Measurements from ENCODE around the gene DHRS1. TPM values are rescaled to one million over a fixed set of nuclear protein-coding genes. Genes with fewer than 3 reads are reported as not detected.
A peak's percentile ranks its signal among the peaks of the same experiment; 100 is the strongest.

DHRS1 gene
- total and polyA plus RNA-seq, 2 of the 4 experiments (the other 2 are of a cell fraction), result 15.8 to 38.6 TPM

- Histone ChIP-seq H2AFZ (replicated peaks; ENCODE audit: low read length, poor library complexity) (no peak overlapping the region), H3K9me3 (ENCODE audit: control insufficient read depth, insufficient read depth, low read length) (no peaks in the 10 kb centered on the region), H3K79me1 (ENCODE audit: low read depth in 1 of 2, low read length in 2 of 2) (no peaks in the 10 kb centered on the region), H2BK5ac (ENCODE audit: low read depth, low read length, poor library complexity, severe bottlenecking) (no peak overlapping the region), H4K5ac (ENCODE audit: low read depth, low read length) (no peak overlapping the region), H3K4me1 (ENCODE audit: control insufficient read depth, insufficient read depth, low read length) (no peaks in the 10 kb centered on the region), H2BK120ac (ENCODE audit: low read depth, low read length) (no peak overlapping the region), H2AK9ac (replicated peaks; ENCODE audit: low read depth, low read length, poor library complexity) (peak overlapping the region; percentile 65), H2BK20ac (ENCODE audit: low read depth, low read length) (no peak overlapping the region), H2AK5ac (ENCODE audit: low read depth, low read length) (no peak overlapping the region), H3K27ac (ENCODE audit: insufficient read depth, low read length) (no peak overlapping the region), H3K27me3 (ENCODE audit: control insufficient read depth, insufficient read depth, low read length) (peaks cover 41% of the 10 kb centered on the region), H4K20me1 (ENCODE audit: insufficient read depth, low read length) (no peaks in the 10 kb centered on the region), H4K8ac (ENCODE audit: low read depth in 2 of 2, low read length in 2 of 2) (no peak overlapping the region), H3K9ac (ENCODE audit: low read depth, low read length) (no peak overlapping the region), H3K18ac (ENCODE audit: low read depth, low read length) (no peak overlapping the region), H3K9me1 (ENCODE audit: insufficient read depth, low read length) (no peaks in the 10 kb centered on the region; the same call in 1 of the 2 replicates), H3K56ac (ENCODE audit: extremely low read depth, insufficient read depth, low read length) (no peak overlapping the region), H4K91ac (ENCODE audit: insufficient read depth, low read depth, low read length) (no peak overlapping the region), H3K4me2 (ENCODE audit: low read depth, low read length) (no peak overlapping the region), H2BK15ac (ENCODE audit: low read depth, low read length) (no peak overlapping the region), H3K14ac (replicated peaks; ENCODE audit: low read depth, low read length) (no peak overlapping the region), H3K23ac (ENCODE audit: low read depth, low read length) (no peak overlapping the region), H3K4me3 (ENCODE audit: insufficient read depth, low read depth, low read length) (no peak overlapping the region), H3K4ac (ENCODE audit: low read depth, low read length) (no peak overlapping the region), H3K36me3 (ENCODE audit: control insufficient read depth, insufficient read depth, low read length) (no peaks in the 10 kb centered on the region)
- WGBS, 2 experiments (ENCODE audit: extremely low coverage in 2 of 2, insufficient read length in 1 of 2), result 78% methylated on average over 1 of the region's 5 CpGs; no CpG with 5 or more reads in 1 of the 2 experiments
- intact Hi-C loops (cut with micrococcal nuclease), result no loop called here
- TF ChIP-seq MXI1 (IDR thresholded peaks at IDR 0.05; ENCODE audit: borderline replicate concordance, low read depth, low read length) (no peak), SMC3 (IDR thresholded peaks at IDR 0.05; ENCODE audit: low read depth, low read length) (no peak), CTCF (conservative IDR thresholded peaks at IDR 0.05; ENCODE audit: low read depth, low read length) (no peak), FOS (IDR thresholded peaks at IDR 0.05; ENCODE audit: low read depth, low read length) (no peak), MAFK (IDR thresholded peaks at IDR 0.05; ENCODE audit: low read depth, low read length) (no peak), CHD1 (IDR thresholded peaks at IDR 0.05; ENCODE audit: low read depth, low read length) (no peak), ELK1 (IDR thresholded peaks at IDR 0.05; ENCODE audit: borderline replicate concordance, low read depth, low read length) (no peak), RAD21 (IDR thresholded peaks at IDR 0.05; ENCODE audit: low read length) (no peak), USF2 (IDR thresholded peaks at IDR 0.05; ENCODE audit: low read depth, low read length) (no peak), RCOR1 (IDR thresholded peaks at IDR 0.05; ENCODE audit: insufficient replicate concordance, low read length) (no peak), POLR2A (IDR thresholded peaks at IDR 0.05; ENCODE audit: low read depth, low read length) (no peak), BHLHE40 (IDR thresholded peaks at IDR 0.05; ENCODE audit: low read depth, low read length) (no peak)
- ChIA-PET POLR2A (ENCODE audit: unreplicated experiment) (no interaction called here), CTCF (interaction anchor here (1.0 kb wide), 1 partner anchor 8 kb away, joined by 3 read pairs; no protein-coding TSS in a partner anchor)
- DNase-seq (no peak), ATAC-seq (ENCODE audit: low read depth) (no peak)
- BruUV-seq (replicated peaks), result no TSS peak
- in situ Hi-C loops (cut with MboI; ENCODE audit: low sequenced_read_pairs), result no loop called here
- dilution Hi-C loops (cut with HindIII; ENCODE audit: low sequenced_read_pairs, unreplicated experiment), result no loop called here
These were observed 25.5 kb upstream of the DHRS1 start for GRCh38 chr14:24325041-24325530.
